K562 (cell line): ENCODE data around the gene MKRN2OS. TPM values are rescaled to one million over a fixed set of nuclear protein-coding genes. Genes with fewer than 3 reads are reported as not detected.

Experiments
- ATAC-seq: fragments of 200-7000 bp; cut with Tn5 transposase; 3 replicates; pipeline ENCODE4 v1.9.1; 2020; ENCODE audit warnings: moderate library complexity
- BruUV-seq: library from RNA; stranded (reverse); fragments of 400-500 nt; replicated peaks from 2 replicates; lab custom pipeline; 2021; lab: Mats Ljungman, UMichigan
- CTCF ChIA-PET: fragments of 300-600 bp; formaldehyde crosslinking; extraction: SDS; loops from one replicate; lab custom pipeline; 2021; ENCODE audit warnings: low intra/inter-chr PET ratio; lab: Yijun Ruan, JAX
- POLR2A ChIA-PET: fragments of 300-600, 350-650 bp; sonication (Branson Sonifier 250); formaldehyde crosslinking; extraction: SDS; loops from one replicate; lab custom pipeline; 2021; ENCODE audit warnings: antibody characterized with exemption, inconsistent platforms; lab: Yijun Ruan, JAX
- DNase-seq, 4 experiments: peaks; one replicate each; pipeline versions ENCODE4 v3.0.0 to v3.0.0-alpha.2; 2011 to 2018; ENCODE audit warnings: low spot score in 3 of 4, mixed read lengths in 3 of 4; ENCODE audit errors: extremely low read depth in 1 of 4
- FAIRE-seq: peaks from 2 replicates; lab custom pipeline; 2011; peaks lifted over from hg19 to GRCh38; lab: Jason Lieb, UNC
- H2AFZ ChIP-seq: 2 replicates; pipeline ENCODE4 v1.6.0; 2011; ENCODE audit warnings: low read depth, low read length, control low read depth, inconsistent platforms
- H3K27ac ChIP-seq: fragments of 200-600 bp; 3 replicates; pipeline ENCODE4 v1.8.0; 2011; ENCODE audit warnings: low read depth, mild to moderate bottlenecking, control low read depth, inconsistent platforms, low read length, moderate library complexity, mixed read lengths; ENCODE audit errors: extremely low read depth
- H3K27me3 ChIP-seq, 2 experiments: fragments of 300-600 bp in 1 of 2; 2 replicates in 1 of 2; 3 replicates in 1 of 2; pipeline versions ENCODE4 v1.6.0 to v1.8.0; 2011; ENCODE audit warnings: inconsistent platforms in 2 of 2, low read length in 2 of 2, mild to moderate bottlenecking in 1 of 2, mixed read lengths in 1 of 2, moderate library complexity in 1 of 2; ENCODE audit not compliant: control insufficient read depth in 2 of 2, insufficient read depth in 2 of 2
- H3K36me3 ChIP-seq: fragments of 300-600 bp; 3 replicates; pipeline ENCODE4 v1.8.0; 2011; ENCODE audit warnings: mild to moderate bottlenecking, low read length, inconsistent platforms; ENCODE audit not compliant: control insufficient read depth, insufficient read depth
- H3K4me1 ChIP-seq, 2 experiments: fragments of 200-600 bp in 1 of 2; replicated peaks in 1 of 2; 2 replicates in 1 of 2; 3 replicates in 1 of 2; pipeline versions ENCODE4 v1.5.1 to v1.8.0; 2011; ENCODE audit warnings: inconsistent platforms in 2 of 2, low read length in 2 of 2, mild to moderate bottlenecking in 1 of 2, mixed read lengths in 1 of 2, moderate library complexity in 1 of 2; ENCODE audit not compliant: control insufficient read depth in 2 of 2, insufficient read depth in 2 of 2
- H3K4me2 ChIP-seq: 2 replicates; pipeline ENCODE4 v1.6.1; 2011; ENCODE audit warnings: low read length, control low read depth, inconsistent platforms, mixed read lengths; ENCODE audit not compliant: insufficient read depth
- H3K4me3 ChIP-seq: fragments of 200-600 bp; sonication (generic), shearing (Covaris generic); 2 replicates; pipeline ENCODE4 v1.5.1; 2016; ENCODE audit warnings: control low read depth, inconsistent platforms
- H3K79me2 ChIP-seq: fragments of 200-600 bp; 3 replicates; pipeline ENCODE4 v1.8.0; 2011; ENCODE audit warnings: low read length, inconsistent platforms; ENCODE audit not compliant: control insufficient read depth, insufficient read depth
- H3K9ac ChIP-seq, 2 experiments: 2 replicates each; pipeline versions ENCODE4 v1.6.0 to v1.6.1; 2011; ENCODE audit warnings: low read depth in 2 of 2, low read length in 2 of 2, control low read depth in 1 of 2, inconsistent platforms in 1 of 2, mild to moderate bottlenecking in 1 of 2, mixed read lengths in 1 of 2; ENCODE audit not compliant: insufficient read depth in 1 of 2
- H3K9me1 ChIP-seq: one replicate; pipeline ENCODE4 v1.6.0; 2011; ENCODE audit warnings: inconsistent platforms, mild to moderate bottlenecking, low read length, moderate library complexity; ENCODE audit not compliant: control insufficient read depth, insufficient read depth
- H3K9me3 ChIP-seq: replicated peaks from 2 replicates; pipeline ENCODE4 v1.5.1; 2011; ENCODE audit warnings: low read depth, low read length, inconsistent platforms; ENCODE audit not compliant: control insufficient read depth, insufficient read depth
- H4K20me1 ChIP-seq: replicated peaks from 2 replicates; pipeline ENCODE4 v1.6.1; 2011; ENCODE audit warnings: low read length, inconsistent platforms, mixed read lengths; ENCODE audit not compliant: control insufficient read depth, insufficient read depth
- CUX1 ChIP-seq: fragments of 200-800 bp; sonication (Bioruptor generic); IDR thresholded peaks from 2 replicates; pipeline ENCODE4 v1.6.1; 2016; ENCODE audit warnings: missing genetic modification characterization, missing compliant biosample characterization
- KAT2B ChIP-seq: IDR thresholded peaks from one replicate; pipeline ENCODE4 v1.6.1; 2012; ENCODE audit warnings: low read depth, mild to moderate bottlenecking, control low read depth, inconsistent platforms, low read length, moderate library complexity
- NFXL1 ChIP-seq: fragments of 450-650 bp; formaldehyde crosslinking; IDR thresholded peaks from 2 replicates; pipeline ENCODE4 v1.4.0; 2021; ENCODE audit warnings: mild to moderate bottlenecking
- PTBP1 ChIP-seq: fragments of 200-400 bp; formaldehyde crosslinking; IDR thresholded peaks from 2 replicates; pipeline ENCODE4 v1.6.1; 2017; ENCODE audit warnings: low read depth, low read length
- RFX1 ChIP-seq: fragments of 450-650 bp; IDR thresholded peaks from 2 replicates; pipeline ENCODE4 v1.6.1; 2016; ENCODE audit warnings: mild to moderate bottlenecking, moderate library complexity
- SAFB2 ChIP-seq: fragments of 200-400 bp; formaldehyde crosslinking; IDR thresholded peaks from 2 replicates; pipeline ENCODE4 v1.6.1; 2018; ENCODE audit warnings: borderline replicate concordance, low read length, low read depth, moderate library complexity; ENCODE audit not compliant: severe bottlenecking
- SRSF7 ChIP-seq: fragments of 200-400 bp; formaldehyde crosslinking; optimal IDR thresholded peaks from 2 replicates; pipeline ENCODE3; 2017; ENCODE audit warnings: mild to moderate bottlenecking, low read depth, low read length
- ZNF232 ChIP-seq: sonication (generic); formaldehyde crosslinking; IDR thresholded peaks from 2 replicates; pipeline ENCODE4 v1.8.0; 2022; ENCODE audit warnings: mild to moderate bottlenecking, missing genetic modification reagents
- ZNF561 ChIP-seq: fragments of 450-650 bp; formaldehyde crosslinking; conservative IDR thresholded peaks from 2 replicates; pipeline ENCODE4 v1.4.0; 2020; ENCODE audit warnings: mild to moderate bottlenecking, moderate library complexity
- WGBS: fragments of 100-300 bp; shearing (Covaris generic); methylation state at CpG from one replicate; pipeline ENCODE4 v1.1.6; 2016; ENCODE audit warnings: low coverage, mixed read lengths; ENCODE audit not compliant: insufficient coverage; ENCODE audit errors: missing lambda C conversion rate; 5-methylcytosine and 5-hydroxymethylcytosine counted together
- in situ Hi-C: fragments of 300-500 bp; cut with MboI; formaldehyde crosslinking; loops from 4 replicates; pipeline ENCODE4 v1.15.0; 2018; ENCODE audit warnings: inconsistent platforms, mixed read lengths
- intact Hi-C: fragments of 100-400 bp; cut with micrococcal nuclease; formaldehyde crosslinking; loops from 2 replicates; pipeline ENCODE4 v1.14.2; 2022
- polyA plus RNA-seq, 8 experiments: library from polyadenylated mRNA; depleted of rRNA in 4 of 8; stranded (reverse) in 5 of 8; unstranded in 3 of 8; fragments of >200 nt; fragmentation: Nextera tagmentation in 2 of 8; fragmentation: Illumina TruSeq in 1 of 8; extraction: Ambion mirVana in 2 of 8; extraction: Trizol in 1 of 8; gene quantifications; 2 replicates each; pipeline versions ENCODE4 v1.2.1 to v1.2.3, GENCODE V29; 2011 to 2014; ENCODE audit warnings: inconsistent platforms in 1 of 8, missing spikeins in 1 of 8
- total RNA-seq, 7 experiments: library from RNA; depleted of rRNA in 6 of 7; stranded (reverse); fragments of >200 nt in 6 of 7; fragmentation: Illumina TruSeq in 2 of 7; extraction: Trizol in 2 of 7; gene quantifications; 2 replicates each; pipeline versions ENCODE4 v1.2.1 to v1.2.3, GENCODE V29; 2011 to 2021; ENCODE audit warnings: low replicate concordance in 1 of 7

The MKRN2OS gene
- total and polyA plus RNA-seq, 9 of the 15 experiments (the other 6 are each of a cell fraction or from before 2014, with no cell fraction given): 0.11 to 0.27 (median 0.17) TPM; not detected in 6

GRCh38 chr3:12591456-12591855 is 46.2 kb upstream of the MKRN2OS start:
- in situ Hi-C loops: no loop called here
- H3K4me3 ChIP-seq: no peak overlapping the region
- H3K27ac ChIP-seq: no peak overlapping the region
- H2AFZ ChIP-seq: no peak overlapping the region
- no peak overlapping the region for H3K9ac ChIP-seq
- H3K27me3 ChIP-seq: no peaks in the 10 kb centered on the region
- DNase-seq (no peak), ATAC-seq (no peak), FAIRE-seq (no peak)
- no peaks in the 10 kb centered on the region; the same call in 2 of the 3 replicates for H3K79me2 ChIP-seq
- CTCF ChIA-PET: no interaction called here
- no peaks in the 10 kb centered on the region for H3K9me1 ChIP-seq
- H3K9me3 ChIP-seq: no peaks in the 10 kb centered on the region
- POLR2A ChIA-PET: interaction anchor here (0.8 to 1.1 kb wide), 2 partner anchors 9 to 296 kb away, joined by 3 read pairs; no protein-coding TSS in a partner anchor
- H3K4me1 ChIP-seq: 0 out of 5 replicates have a peak, but pooled peaks cover 0 to 2% of the 10 kb centered on the region in 2 experiments
- intact Hi-C loops: no loop called here
- no peak overlapping the region for H3K4me2 ChIP-seq
- H4K20me1 ChIP-seq: no peaks in the 10 kb centered on the region
- BruUV-seq: no TSS peak
- H3K36me3 ChIP-seq: peaks cover 93% of the 10 kb centered on the region
- 97% methylated on average over 6 of the region's 6 CpGs for WGBS
- no peak for TF ChIP-seq PTBP1
- no peak for TF ChIP-seq SRSF7
- TF ChIP-seq SAFB2: no peak
- TF ChIP-seq NFXL1 (CRISPR knock-in tag): no peak
- no peak for TF ChIP-seq ZNF232 (CRISPR knock-in tag)
- TF ChIP-seq KAT2B: no peak
- no peak for TF ChIP-seq ZNF561 (CRISPR knock-in tag)
- TF ChIP-seq RFX1: no peak
- no peak for TF ChIP-seq CUX1
